GM10248 (cell line): ENCODE results near the gene MLLT6.
A peak's percentile ranks its signal among the peaks of the same experiment; 100 is the strongest.
"Not testable (repeated sequence)": the region's sequence is repeated elsewhere in the genome, so short reads cannot be mapped to it uniquely, and the experiment has no call there.

Experiments used
- CTCF ChIA-PET: fragments of 300-600 bp; sonication (Branson Sonifier 250); formaldehyde crosslinking; extraction: SDS; loops from one replicate; lab custom pipeline; 2021; ENCODE audit warnings: antibody characterized with exemption; lab: Yijun Ruan, JAX
- POLR2A ChIA-PET: fragments of 350-650 bp; sonication (Branson Sonifier 250); formaldehyde crosslinking; extraction: SDS; loops from one replicate; lab custom pipeline; 2020; ENCODE audit warnings: antibody characterized with exemption; lab: Yijun Ruan, JAX
- DNase-seq: peaks from one replicate; pipeline ENCODE4 v3.0.0; 2012; ENCODE audit errors: extremely low spot score
- TF ChIP-seq, protein P1 (sequence below): IDR thresholded peaks from 2 replicates; pipeline ENCODE4 v1.5.1; 2012; ENCODE audit warnings: mild to moderate bottlenecking, low read depth; ENCODE audit errors: extremely low read depth, missing control alignments, control extremely low read depth

The MLLT6 gene

GRCh38 chr17:38725066-38725465 lies 20.0 kb downstream of the MLLT6 start:
- no peak for DNase-seq
- POLR2A ChIA-PET: no interaction called here
- CTCF ChIA-PET: interaction anchor here (0.9 to 1.4 kb wide), 3 partner anchors 9 to 16 kb away, joined by 3 read pairs; no protein-coding TSS in a partner anchor

DNA sequence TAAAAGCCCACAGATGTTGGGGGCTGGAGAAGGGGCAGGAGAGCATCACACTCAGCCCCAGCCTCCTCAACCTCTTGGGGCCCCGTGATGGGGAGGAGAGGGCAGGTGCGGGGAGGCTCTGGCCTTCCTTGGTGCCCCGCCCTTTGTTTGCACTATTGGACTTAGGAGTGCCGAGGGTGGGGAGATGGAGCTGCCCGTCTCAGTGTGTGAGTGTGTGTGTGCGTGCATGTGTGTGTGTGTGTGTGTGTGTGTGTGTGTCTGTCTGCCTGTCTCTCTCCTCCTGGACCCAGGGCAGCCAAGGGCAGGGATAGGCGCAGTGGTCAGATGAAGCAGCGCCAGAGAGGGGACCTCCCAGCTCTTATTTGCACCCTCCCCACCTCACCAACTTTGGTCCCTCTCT lies 21.1 kb downstream of the MLLT6 start:
- POLR2A ChIA-PET: interaction anchor here (0.7 kb wide), 1 partner anchor 92 kb away, joined by 3 read pairs; no protein-coding TSS in a partner anchor
- CTCF ChIA-PET: interaction anchor here (3.5 kb wide), 1 partner anchor 8 kb away, joined by 21 read pairs; no protein-coding TSS in a partner anchor
- DNase-seq: not testable (repeated sequence)

More at GRCh38 chr17:38725066-38725465, 20.0 kb downstream of the MLLT6 start:
- TF ChIP-seq, protein P1, sequence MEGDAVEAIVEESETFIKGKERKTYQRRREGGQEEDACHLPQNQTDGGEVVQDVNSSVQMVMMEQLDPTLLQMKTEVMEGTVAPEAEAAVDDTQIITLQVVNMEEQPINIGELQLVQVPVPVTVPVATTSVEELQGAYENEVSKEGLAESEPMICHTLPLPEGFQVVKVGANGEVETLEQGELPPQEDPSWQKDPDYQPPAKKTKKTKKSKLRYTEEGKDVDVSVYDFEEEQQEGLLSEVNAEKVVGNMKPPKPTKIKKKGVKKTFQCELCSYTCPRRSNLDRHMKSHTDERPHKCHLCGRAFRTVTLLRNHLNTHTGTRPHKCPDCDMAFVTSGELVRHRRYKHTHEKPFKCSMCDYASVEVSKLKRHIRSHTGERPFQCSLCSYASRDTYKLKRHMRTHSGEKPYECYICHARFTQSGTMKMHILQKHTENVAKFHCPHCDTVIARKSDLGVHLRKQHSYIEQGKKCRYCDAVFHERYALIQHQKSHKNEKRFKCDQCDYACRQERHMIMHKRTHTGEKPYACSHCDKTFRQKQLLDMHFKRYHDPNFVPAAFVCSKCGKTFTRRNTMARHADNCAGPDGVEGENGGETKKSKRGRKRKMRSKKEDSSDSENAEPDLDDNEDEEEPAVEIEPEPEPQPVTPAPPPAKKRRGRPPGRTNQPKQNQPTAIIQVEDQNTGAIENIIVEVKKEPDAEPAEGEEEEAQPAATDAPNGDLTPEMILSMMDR: no peak

DNA sequence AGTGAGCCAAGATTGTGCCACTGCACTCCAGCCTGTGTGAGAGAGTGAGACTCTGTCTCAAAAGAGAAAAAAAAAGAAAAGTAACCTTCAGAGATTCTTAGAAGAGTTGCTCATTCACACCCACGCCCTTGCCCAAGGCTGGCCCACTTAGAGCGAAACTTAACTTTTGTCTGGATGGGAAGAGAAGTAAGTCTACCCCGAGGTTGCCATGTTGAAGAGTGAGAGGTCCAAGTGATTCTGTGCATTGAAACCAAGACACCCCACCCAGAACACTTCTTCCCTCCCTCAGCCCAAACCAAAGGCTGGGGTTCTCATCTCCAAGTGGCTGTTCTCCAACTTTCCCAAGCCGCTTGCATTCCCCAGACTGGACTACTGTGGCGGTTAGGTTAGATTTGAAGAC lies 22.7 kb downstream of the MLLT6 start:
- ChIA-PET POLR2A (no interaction called here), CTCF (interaction anchor here (0.7 to 3.5 kb wide), 9 partner anchors 10 to 170 kb away, joined by 3 to 21 read pairs (median 4); no protein-coding TSS in a partner anchor)

GRCh38 chr17:38728290-38728831 lies 23.3 kb downstream of the MLLT6 start:
- TF ChIP-seq, protein P1: no peak
- ChIA-PET CTCF (interaction anchor here (0.7 to 3.5 kb wide), 15 partner anchors 9 to 437 kb away, joined by 3 to 21 read pairs (median 4); no protein-coding TSS in a partner anchor), POLR2A (interaction anchor here (1.0 kb wide), 1 partner anchor 19 kb away, joined by 3 read pairs; no protein-coding TSS in a partner anchor)
- DNase-seq: no peak

More for the DNA sequence above, 22.7 kb downstream of the MLLT6 start:
- TF ChIP-seq, protein P1: no peak
- DNase-seq: no peak

DNA sequence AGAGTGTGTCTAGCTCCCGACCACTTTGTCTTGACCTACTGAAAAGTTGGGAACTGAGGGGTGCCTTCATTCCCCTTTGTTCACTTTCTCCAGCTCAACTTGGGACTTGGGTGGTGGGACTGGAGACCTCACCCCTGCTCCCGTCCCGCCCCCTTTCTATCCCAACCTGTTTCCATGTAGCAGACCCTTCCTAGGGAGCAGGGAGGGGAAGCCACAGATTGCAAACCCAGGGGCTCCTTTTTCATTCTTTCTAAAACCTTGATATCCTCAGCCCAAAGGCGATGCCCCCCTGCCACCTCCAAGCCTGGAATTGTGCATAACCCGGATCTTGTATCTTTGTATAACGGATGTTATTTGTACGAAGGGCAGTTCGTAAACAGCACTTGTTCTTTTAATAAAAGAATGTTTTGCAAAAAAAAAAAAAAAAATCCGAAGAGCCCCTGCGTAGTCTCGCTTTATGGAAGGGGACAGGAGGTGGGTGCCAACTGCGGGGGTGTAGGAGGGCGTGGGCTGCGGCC lies 24.4 kb downstream of the MLLT6 start:
- ChIA-PET POLR2A (no interaction called here), CTCF (interaction anchor here (0.6 to 3.5 kb wide), 9 partner anchors 11 to 435 kb away, joined by 3 to 21 read pairs (median 5); no protein-coding TSS in a partner anchor)
- TF ChIP-seq, protein P1: no peak
- no peak for DNase-seq

GRCh38 chr17:38729886-38730525 lies 24.9 kb downstream of the MLLT6 start, which contains the start of gene CISD3:
Gene CISD3 (plus strand): TSS chr17:38730341. CDS start chr17:38730359, 18 bp downstream.
- POLR2A ChIA-PET: no interaction called here
- DNase-seq: peak; percentile 95
- TF ChIP-seq, protein P1: peak; percentile 93
- CTCF ChIA-PET: interaction anchor here (1.2 to 2.2 kb wide), 11 partner anchors 12 to 381 kb away, joined by 3 to 18 read pairs (median 4); no protein-coding TSS in a partner anchor
